HepG2 (cell line): Measurements from ENCODE around the gene CAMTA1. TPM values are rescaled to one million over a fixed set of nuclear protein-coding genes. Genes with fewer than 3 reads are reported as not detected.

Experiments
- ATAC-seq: fragments of 200-7000 bp; cut with Tn5 transposase; 3 replicates; pipeline ENCODE4 v1.9.1; 2020; ENCODE audit warnings: mild to moderate bottlenecking, moderate library complexity
- BruUV-seq: library from RNA; stranded (reverse); fragments of 400-500 nt; replicated peaks from 2 replicates; lab custom pipeline; 2021; lab: Mats Ljungman, UMichigan
- CTCF ChIA-PET: fragments of 300-600 bp; formaldehyde crosslinking; extraction: SDS; loops from one replicate; lab custom pipeline; 2021; ENCODE audit warnings: low total read pairs, inconsistent platforms, low intra/inter-chr PET ratio; lab: Yijun Ruan, JAX
- POLR2A ChIA-PET: fragments of 350-600 bp; sonication (Branson Sonifier 250); formaldehyde crosslinking; loops from one replicate; lab custom pipeline; 2020; ENCODE audit warnings: antibody characterized with exemption, inconsistent platforms; lab: Yijun Ruan, JAX
- DNase-seq: peaks from one replicate; pipeline ENCODE4 v3.0.0-alpha.2; 2015; ENCODE audit warnings: low spot score
- FAIRE-seq: peaks from 3 replicates; lab custom pipeline; 2011; peaks lifted over from hg19 to GRCh38; lab: Jason Lieb, UNC
- H2AFZ ChIP-seq: one replicate; pipeline ENCODE4 v1.6.1; 2011; ENCODE audit warnings: low read length, inconsistent platforms
- H3K27ac ChIP-seq: fragments of 300-600 bp; 3 replicates; pipeline ENCODE4 v1.8.0; 2011; ENCODE audit warnings: mixed run types, mild to moderate bottlenecking, mixed read lengths, low read length, inconsistent platforms; ENCODE audit not compliant: insufficient read depth; ENCODE audit errors: extremely low read length
- H3K27me3 ChIP-seq, 2 experiments: fragments of 200-600 bp in 1 of 2; 2 replicates in 1 of 2; 3 replicates in 1 of 2; pipeline versions ENCODE4 v1.6.0 to v1.8.0; 2011; ENCODE audit warnings: low read length in 2 of 2, mild to moderate bottlenecking in 2 of 2, moderate library complexity in 2 of 2, inconsistent platforms in 1 of 2; ENCODE audit not compliant: insufficient read depth in 2 of 2, control insufficient read depth in 1 of 2
- H3K36me3 ChIP-seq, 2 experiments: fragments of 200-600 bp in 1 of 2; replicated peaks in 1 of 2; 2 replicates in 1 of 2; 3 replicates in 1 of 2; pipeline versions ENCODE4 v1.5.1 to v1.8.0; 2011; ENCODE audit warnings: low read length in 2 of 2, inconsistent platforms in 1 of 2; ENCODE audit not compliant: insufficient read depth in 2 of 2, control insufficient read depth in 1 of 2
- H3K4me1 ChIP-seq: 2 replicates; pipeline ENCODE4 v1.5.1; 2012; ENCODE audit warnings: low read length, inconsistent platforms; ENCODE audit not compliant: insufficient read depth
- H3K4me2 ChIP-seq: 2 replicates; pipeline ENCODE4 v1.6.0; 2011; ENCODE audit warnings: low read depth, low read length, inconsistent platforms
- H3K4me3 ChIP-seq, 3 experiments: fragments of 200-600 bp in 1 of 3; sonication (generic), shearing (Covaris generic) in 1 of 3; replicated peaks in 1 of 3; 2 replicates each; pipeline ENCODE4 v1.5.1; 2011 to 2016; ENCODE audit warnings: low read length in 3 of 3, inconsistent platforms in 2 of 3, low read depth in 2 of 3, mild to moderate bottlenecking in 2 of 3, control low read depth in 1 of 3, mixed read lengths in 1 of 3; ENCODE audit not compliant: insufficient read depth in 1 of 3
- H3K79me2 ChIP-seq: one replicate; pipeline ENCODE4 v1.6.1; 2011; ENCODE audit warnings: low read length, inconsistent platforms; ENCODE audit not compliant: insufficient read depth
- H3K9ac ChIP-seq: 2 replicates; pipeline ENCODE4 v1.6.0; 2011; ENCODE audit warnings: mild to moderate bottlenecking, low read depth, low read length, inconsistent platforms; ENCODE audit not compliant: insufficient read depth
- H3K9me3 ChIP-seq: 2 replicates; pipeline ENCODE4 v1.5.1; 2012; ENCODE audit warnings: mild to moderate bottlenecking, low read length
- H4K20me1 ChIP-seq: 2 replicates; pipeline ENCODE4 v1.6.0; 2011; ENCODE audit warnings: inconsistent platforms, mild to moderate bottlenecking, low read length, moderate library complexity; ENCODE audit not compliant: insufficient read depth
- CHD2 ChIP-seq: IDR thresholded peaks from 2 replicates; pipeline ENCODE4 v1.6.1; 2011; ENCODE audit warnings: low read depth, low read length, improper control_type of control experiment
- GABPA ChIP-seq, 2 experiments: IDR thresholded peaks; 2 replicates each; pipeline ENCODE4 v1.6.1; 2011 to 2016; ENCODE audit warnings: low read depth in 2 of 2, low read length in 1 of 2, missing biosample characterization in 1 of 2, missing genetic modification characterization in 1 of 2
- HOXA3 ChIP-seq: sonication (generic); formaldehyde crosslinking; IDR thresholded peaks from 2 replicates; pipeline ENCODE4 v1.5.0; 2020; ENCODE audit warnings: missing genetic modification reagents
- MAF1 ChIP-seq: sonication (generic); formaldehyde crosslinking; IDR thresholded peaks from 2 replicates; pipeline ENCODE4 v1.5.0; 2020; ENCODE audit warnings: missing genetic modification reagents, borderline replicate concordance
- PHF20 ChIP-seq: sonication (generic); formaldehyde crosslinking; IDR thresholded peaks from 2 replicates; pipeline ENCODE4 v1.5.0; 2020; ENCODE audit warnings: mild to moderate bottlenecking, missing genetic modification reagents
- RFX3 ChIP-seq: IDR thresholded peaks from 2 replicates; pipeline ENCODE4 v1.6.1; 2016; ENCODE audit warnings: missing biosample characterization, missing genetic modification reagents
- RFXAP ChIP-seq: sonication (generic); formaldehyde crosslinking; IDR thresholded peaks from 2 replicates; pipeline ENCODE4 v1.4.0; 2020; ENCODE audit warnings: missing genetic modification reagents, borderline replicate concordance
- ZC3H4 ChIP-seq: sonication (generic); formaldehyde crosslinking; IDR thresholded peaks from 2 replicates; pipeline ENCODE4 v1.4.0; 2020; ENCODE audit warnings: missing genetic modification reagents, borderline replicate concordance
- ZNF382 ChIP-seq: sonication (generic); formaldehyde crosslinking; IDR thresholded peaks from 2 replicates; pipeline ENCODE4 v1.5.0; 2020; ENCODE audit warnings: missing genetic modification reagents, mild to moderate bottlenecking, borderline replicate concordance
- ZNF674 ChIP-seq: sonication (generic); formaldehyde crosslinking; IDR thresholded peaks from 2 replicates; pipeline ENCODE4 v1.5.0; 2020; ENCODE audit warnings: low read depth, mild to moderate bottlenecking, missing genetic modification reagents
- ZNF776 ChIP-seq: sonication (generic); formaldehyde crosslinking; IDR thresholded peaks from 2 replicates; pipeline ENCODE4 v1.4.0; 2020; ENCODE audit warnings: mild to moderate bottlenecking, missing genetic modification reagents
- whole genome bisulfite sequencing: methylation state at CpG from one replicate; pipeline ENCODE4 v1.1.6; 2017; ENCODE audit warnings: low lambda C conversion rate; 5-methylcytosine and 5-hydroxymethylcytosine counted together
- in situ Hi-C: cut with HindIII; loops from 2 replicates; pipeline ENCODE4 v1.10.0; 2017; ENCODE audit warnings: low pct_unique_long_range_greater_than_20kb; ENCODE audit not compliant: extremely low pct_ligation_motif_present
- intact Hi-C: fragments of 100-400 bp; cut with micrococcal nuclease; formaldehyde crosslinking; loops from one replicate; pipeline ENCODE4 v1.10.0; 2022; ENCODE audit not compliant: unreplicated experiment
- polyA plus RNA-seq, 8 experiments: library from polyadenylated mRNA; depleted of rRNA in 3 of 8; stranded (reverse) in 7 of 8; unstranded in 1 of 8; fragments of >200 nt; fragmentation: Illumina TruSeq in 4 of 8; extraction: Trizol in 4 of 8; gene quantifications; 2 replicates each; pipeline versions ENCODE4 v1.2.1 to v1.2.3, GENCODE V29; 2011 to 2016; ENCODE audit warnings: low read depth in 4 of 8, missing spikeins in 1 of 8, mixed read lengths in 1 of 8; ENCODE audit not compliant: insufficient read depth in 1 of 8
- total RNA-seq, 5 experiments: library from RNA; depleted of rRNA; stranded (reverse); fragments of >200 nt; fragmentation: Illumina TruSeq; extraction: Trizol; gene quantifications; 2 replicates each; pipeline ENCODE4 v1.2.3, GENCODE V29; 2016; ENCODE audit warnings: low read depth in 1 of 5
- TF ChIP-seq, protein P1 (sequence below): sonication (generic); formaldehyde crosslinking; IDR thresholded peaks from 2 replicates; pipeline ENCODE4 v1.5.1; 2020; ENCODE audit warnings: missing genetic modification reagents, mild to moderate bottlenecking, borderline replicate concordance
- TF ChIP-seq, protein P2 (sequence below): sonication (generic); formaldehyde crosslinking; conservative IDR thresholded peaks from 2 replicates; pipeline ENCODE4 v1.4.0; 2020; ENCODE audit warnings: missing genetic modification reagents

The CAMTA1 gene
- total and polyA plus RNA-seq, 2 of the 13 experiments (the other 11 are each of a cell fraction or from before 2014, with no cell fraction given) = 25.0 to 36.4 TPM

GRCh38 chr1:6960860-6961259 lies 175.6 kb downstream of the CAMTA1 start:
- no peak for DNase-seq
- intact Hi-C loops (no loop called here), in situ Hi-C loops (no loop called here)
- no peaks in the 10 kb centered on the region for H4K20me1 ChIP-seq
- POLR2A ChIA-PET = no interaction called here
- no peak for ATAC-seq
- no peak overlapping the region for H3K4me3 ChIP-seq
- no peaks in the 10 kb centered on the region for H3K36me3 ChIP-seq
- H2AFZ ChIP-seq = no peak overlapping the region
- BruUV-seq = no TSS peak
- no peak for FAIRE-seq
- H3K9ac ChIP-seq = no peak overlapping the region
- no peak for TF ChIP-seq RFXAP
- TF ChIP-seq MAF1 = no peak
- TF ChIP-seq ZNF382 = no peak
- TF ChIP-seq ZNF776 (CRISPR knock-in tag) = no peak
- TF ChIP-seq GABPA (IDR thresholded peaks at IDR 0.05; ENCODE audit: low read depth, low read length) = no peak
- no peak for TF ChIP-seq GABPA (CRISPR knock-in tag; IDR thresholded peaks at IDR 0.05; ENCODE audit: low read depth)
- TF ChIP-seq, protein P1, sequence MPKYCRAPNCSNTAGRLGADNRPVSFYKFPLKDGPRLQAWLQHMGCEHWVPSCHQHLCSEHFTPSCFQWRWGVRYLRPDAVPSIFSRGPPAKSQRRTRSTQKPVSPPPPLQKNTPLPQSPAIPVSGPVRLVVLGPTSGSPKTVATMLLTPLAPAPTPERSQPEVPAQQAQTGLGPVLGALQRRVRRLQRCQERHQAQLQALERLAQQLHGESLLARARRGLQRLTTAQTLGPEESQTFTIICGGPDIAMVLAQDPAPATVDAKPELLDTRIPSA (CRISPR knock-in tag) = no peak
- no peak for TF ChIP-seq CHD2
- TF ChIP-seq ZC3H4 = no peak
- no peak for TF ChIP-seq PHF20 (CRISPR knock-in tag)
- no peak for TF ChIP-seq RFX3
- TF ChIP-seq HOXA3 = no peak
- TF ChIP-seq ZNF674 (CRISPR knock-in tag) = no peak
- TF ChIP-seq, protein P2, sequence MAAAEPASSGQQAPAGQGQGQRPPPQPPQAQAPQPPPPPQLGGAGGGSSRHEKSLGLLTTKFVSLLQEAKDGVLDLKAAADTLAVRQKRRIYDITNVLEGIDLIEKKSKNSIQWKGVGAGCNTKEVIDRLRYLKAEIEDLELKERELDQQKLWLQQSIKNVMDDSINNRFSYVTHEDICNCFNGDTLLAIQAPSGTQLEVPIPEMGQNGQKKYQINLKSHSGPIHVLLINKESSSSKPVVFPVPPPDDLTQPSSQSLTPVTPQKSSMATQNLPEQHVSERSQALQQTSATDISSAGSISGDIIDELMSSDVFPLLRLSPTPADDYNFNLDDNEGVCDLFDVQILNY = no peak
- CTCF ChIA-PET = no interaction called here
- H3K27me3 ChIP-seq = peaks cover 4 to 36% of the 10 kb centered on the region in 2 experiments; a peak in 3 of 5 replicates
- no peak overlapping the region for H3K4me2 ChIP-seq
- no peaks in the 10 kb centered on the region for H3K9me3 ChIP-seq
- no peaks in the 10 kb centered on the region for H3K79me2 ChIP-seq
- WGBS = 75% methylated on average over 3 of the region's 3 CpGs
- H3K27ac ChIP-seq = no peak overlapping the region
- H3K4me1 ChIP-seq = 0 out of 2 replicates have a peak, but pooled peaks cover 10% of the 10 kb centered on the region
